ENCODE measurements around the gene ADGRV1. TPM values are rescaled to one million over a fixed set of nuclear protein-coding genes. Genes with fewer than 3 reads are reported as not detected.

ADGRV1 gene
- total RNA-seq, 4 donors from 2014 or later = not detected

DNA sequence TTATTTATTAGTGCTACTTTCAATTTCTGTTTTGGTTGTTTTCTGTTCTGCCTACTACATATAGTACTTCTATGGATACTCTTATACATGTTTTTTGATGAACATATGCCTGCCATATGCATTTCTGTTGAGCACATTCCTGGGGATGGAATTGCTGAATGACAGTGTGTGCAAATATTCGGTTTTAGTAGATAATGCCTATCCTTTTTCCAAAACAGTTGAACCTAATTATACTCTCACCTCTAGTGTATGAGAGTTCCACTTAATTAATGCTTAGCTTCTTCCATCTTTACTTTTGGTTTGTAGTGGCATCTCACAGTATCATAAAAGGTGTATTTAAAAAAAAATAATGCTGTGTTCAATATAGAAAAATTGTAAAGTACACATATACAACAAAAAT lies 96.8 kb downstream of the ADGRV1 start:
- TF ChIP-seq, protein P1, sequence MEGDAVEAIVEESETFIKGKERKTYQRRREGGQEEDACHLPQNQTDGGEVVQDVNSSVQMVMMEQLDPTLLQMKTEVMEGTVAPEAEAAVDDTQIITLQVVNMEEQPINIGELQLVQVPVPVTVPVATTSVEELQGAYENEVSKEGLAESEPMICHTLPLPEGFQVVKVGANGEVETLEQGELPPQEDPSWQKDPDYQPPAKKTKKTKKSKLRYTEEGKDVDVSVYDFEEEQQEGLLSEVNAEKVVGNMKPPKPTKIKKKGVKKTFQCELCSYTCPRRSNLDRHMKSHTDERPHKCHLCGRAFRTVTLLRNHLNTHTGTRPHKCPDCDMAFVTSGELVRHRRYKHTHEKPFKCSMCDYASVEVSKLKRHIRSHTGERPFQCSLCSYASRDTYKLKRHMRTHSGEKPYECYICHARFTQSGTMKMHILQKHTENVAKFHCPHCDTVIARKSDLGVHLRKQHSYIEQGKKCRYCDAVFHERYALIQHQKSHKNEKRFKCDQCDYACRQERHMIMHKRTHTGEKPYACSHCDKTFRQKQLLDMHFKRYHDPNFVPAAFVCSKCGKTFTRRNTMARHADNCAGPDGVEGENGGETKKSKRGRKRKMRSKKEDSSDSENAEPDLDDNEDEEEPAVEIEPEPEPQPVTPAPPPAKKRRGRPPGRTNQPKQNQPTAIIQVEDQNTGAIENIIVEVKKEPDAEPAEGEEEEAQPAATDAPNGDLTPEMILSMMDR (IDR thresholded peaks at IDR 0.05; ENCODE audit: low read depth) = no peak

DNA sequence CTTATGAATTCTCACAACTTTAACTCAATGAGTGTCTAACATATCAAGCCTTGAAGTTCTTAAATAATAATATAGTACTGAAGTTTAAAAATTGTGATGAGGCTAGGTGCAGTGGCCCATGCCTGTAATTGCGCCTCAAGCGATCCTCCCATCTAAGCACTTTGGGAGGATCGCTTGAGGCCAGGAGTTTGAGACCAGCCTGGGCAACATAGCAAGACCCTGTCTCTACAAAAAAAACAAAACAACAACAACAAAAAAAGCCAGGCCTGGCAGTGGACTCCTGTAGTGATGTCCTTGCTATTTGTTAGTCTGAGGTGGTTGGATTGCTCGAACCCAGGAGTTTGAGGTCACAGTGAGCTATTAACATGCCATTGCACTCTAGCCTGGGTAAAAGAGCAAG lies 98.4 kb downstream of the ADGRV1 start:
- TF ChIP-seq, protein P1 (IDR thresholded peaks at IDR 0.05; ENCODE audit: low read depth) = no peak

GRCh38 chr5:90657788-90658187 lies 99.2 kb downstream of the ADGRV1 start:
- TF ChIP-seq, protein P1 (IDR thresholded peaks at IDR 0.05; ENCODE audit: low read depth) = no peak

DNA sequence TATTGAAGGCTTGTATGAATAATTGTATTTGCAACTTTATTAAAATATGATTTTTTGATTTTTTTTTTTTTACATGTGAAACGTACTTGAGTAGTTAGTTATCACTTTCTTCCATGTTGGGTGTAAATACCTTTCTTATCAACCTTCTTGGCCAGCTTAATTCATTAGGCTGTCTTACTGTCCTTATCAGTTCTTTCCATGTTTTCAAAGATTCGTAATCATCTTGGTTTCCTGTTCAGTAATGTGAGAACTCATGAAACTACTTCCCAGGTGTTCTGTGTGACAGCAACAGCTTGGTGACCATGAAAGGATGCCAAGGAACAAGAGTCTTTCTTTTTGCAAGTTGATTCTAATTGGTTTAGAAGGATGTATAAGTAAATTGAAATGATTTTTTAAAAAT lies 100.0 kb downstream of the ADGRV1 start:
- TF ChIP-seq, protein P1 (IDR thresholded peaks at IDR 0.05; ENCODE audit: low read depth) = no peak

GRCh38 chr5:90675222-90675621 lies 116.6 kb downstream of the ADGRV1 start:
- TF ChIP-seq, protein P1 (IDR thresholded peaks at IDR 0.05; ENCODE audit: low read depth) = no peak

GRCh38 chr5:90680921-90681563 lies 122.4 kb downstream of the ADGRV1 start:
- TF ChIP-seq, protein P1 (IDR thresholded peaks at IDR 0.05; ENCODE audit: low read depth) = no peak

DNA sequence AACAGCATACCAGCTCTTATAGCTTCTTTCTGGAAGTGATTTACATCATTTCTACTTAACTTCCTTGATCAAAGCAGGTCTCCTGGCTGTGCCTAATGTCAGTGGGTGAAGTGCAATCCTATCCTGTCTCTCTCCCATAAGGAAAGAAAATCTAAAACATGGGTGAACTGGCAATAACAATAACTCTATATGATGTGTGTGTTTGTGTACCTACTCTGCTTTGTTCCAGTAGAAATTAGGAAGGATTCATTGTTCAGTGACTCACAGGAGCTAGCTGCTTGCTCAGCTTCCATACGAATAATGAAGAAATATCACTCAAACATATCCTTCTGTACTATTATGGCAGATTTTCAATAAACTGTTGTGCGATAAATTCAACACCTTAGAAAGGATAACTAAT lies 123.7 kb downstream of the ADGRV1 start:
- TF ChIP-seq, protein P1 (IDR thresholded peaks at IDR 0.05; ENCODE audit: low read depth) = no peak
